B cell (primary cell): ENCODE results near the gene PYDC2.

ENCODE experiments used
- CTCF ChIP-seq: fragments of 200-600 bp; IDR thresholded peaks from one replicate; pipeline ENCODE4 v1.8.0; 2022; ENCODE audit warnings: antibody characterized with exemption, mild to moderate bottlenecking
- EZH2 ChIP-seq: IDR thresholded peaks from 2 replicates; pipeline ENCODE4 v1.6.1; 2012; ENCODE audit warnings: borderline replicate concordance, low read depth, mild to moderate bottlenecking, moderate library complexity, low read length; ENCODE audit not compliant: insufficient read depth, poor library complexity, severe bottlenecking

DNA sequence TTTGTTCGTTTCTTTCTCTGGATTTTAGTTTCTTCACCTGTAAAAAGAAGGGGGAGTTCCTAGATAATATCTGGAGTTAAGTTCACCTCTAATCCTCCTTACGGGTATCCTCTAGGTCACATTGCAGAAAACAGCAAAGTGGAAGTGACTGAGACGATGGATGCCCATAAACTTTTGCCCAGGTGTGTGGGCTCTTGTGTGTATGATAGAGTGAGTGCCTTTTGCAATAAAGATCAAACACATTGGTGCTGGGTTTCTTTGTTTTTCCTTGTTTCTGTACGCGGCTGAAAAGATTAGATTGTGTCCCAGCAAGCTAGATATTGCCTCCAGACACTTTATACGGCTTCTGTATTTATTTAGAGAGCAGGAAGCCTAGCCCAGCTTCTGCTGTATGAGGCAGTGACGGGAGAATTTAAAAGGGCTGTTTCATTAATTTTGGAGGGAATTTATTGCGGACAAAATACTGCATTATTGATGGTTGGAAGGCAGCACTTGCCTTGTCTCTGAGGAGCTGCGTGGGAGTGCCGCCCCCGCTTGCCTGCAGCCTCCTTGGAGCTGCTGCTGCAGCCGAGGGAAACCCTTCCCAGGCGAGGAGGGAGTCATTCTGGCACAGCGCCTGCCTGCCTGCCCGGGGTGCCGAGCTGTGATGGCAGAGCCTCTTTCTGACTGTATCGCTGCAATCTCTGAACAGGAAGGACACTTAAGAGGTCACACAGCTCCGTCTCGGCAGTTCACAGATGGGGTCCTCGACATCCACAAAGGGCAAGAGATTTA is 38.5 kb downstream of the PYDC2 start:
- no peak for TF ChIP-seq CTCF
- TF ChIP-seq EZH2, result no peak
